DND-41 (cell line): ENCODE data around the gene ATG16L2.

Experiments
- ATAC-seq: fragments of 200-7000 bp; cut with Tn5 transposase; 3 replicates; pipeline ENCODE4 v1.9.1; 2021; ENCODE audit warnings: low read depth; ENCODE audit not compliant: insufficient read depth
- DNase-seq: peaks from one replicate; pipeline ENCODE4 v3.0.0-alpha.2; 2020
- H2AFZ ChIP-seq: 2 replicates; pipeline ENCODE4 v1.6.0; 2012; ENCODE audit warnings: low read depth, low read length
- H3K27ac ChIP-seq: 2 replicates; pipeline ENCODE4 v1.5.1; 2012; ENCODE audit warnings: low read length, inconsistent platforms
- H3K27me3 ChIP-seq: fragments of 200-600 bp; sonication (generic); 2 replicates; pipeline ENCODE4 v1.6.0; 2012; ENCODE audit warnings: low read length, mild to moderate bottlenecking, inconsistent platforms; ENCODE audit not compliant: insufficient read depth, poor library complexity
- H3K36me3 ChIP-seq: 2 replicates; pipeline ENCODE4 v1.5.1; 2012; ENCODE audit warnings: low read length, inconsistent platforms; ENCODE audit not compliant: insufficient read depth
- H3K4me1 ChIP-seq: 2 replicates; pipeline ENCODE4 v1.5.1; 2012; ENCODE audit warnings: mild to moderate bottlenecking, low read length; ENCODE audit not compliant: insufficient read depth
- H3K4me2 ChIP-seq: 2 replicates; pipeline ENCODE4 v1.6.0; 2012; ENCODE audit warnings: mild to moderate bottlenecking, moderate library complexity, low read length, inconsistent platforms; ENCODE audit not compliant: insufficient read depth
- H3K4me3 ChIP-seq, 2 experiments: fragments of 200-600 bp in 1 of 2; shearing (Covaris generic) in 1 of 2; 2 replicates each; pipeline ENCODE4 v1.5.1; 2012 to 2016; ENCODE audit warnings: inconsistent platforms in 2 of 2, low read length in 2 of 2, mild to moderate bottlenecking in 2 of 2, low read depth in 1 of 2, moderate library complexity in 1 of 2
- H3K79me2 ChIP-seq: 2 replicates; pipeline ENCODE4 v1.6.0; 2012; ENCODE audit warnings: low read length, inconsistent platforms; ENCODE audit not compliant: insufficient read depth
- H3K9ac ChIP-seq: 2 replicates; pipeline ENCODE4 v1.6.0; 2012; ENCODE audit warnings: low read depth, mild to moderate bottlenecking, inconsistent platforms, low read length, moderate library complexity
- H3K9me3 ChIP-seq: 2 replicates; pipeline ENCODE4 v1.5.1; 2012; ENCODE audit warnings: low read length, moderate library complexity, mild to moderate bottlenecking, inconsistent platforms; ENCODE audit not compliant: insufficient read depth, severe bottlenecking
- H4K20me1 ChIP-seq: 2 replicates; pipeline ENCODE4 v1.6.0; 2012; ENCODE audit warnings: low read length; ENCODE audit not compliant: insufficient read depth
- EZH2 ChIP-seq: IDR thresholded peaks from 3 replicates; pipeline ENCODE4 v1.6.1; 2012; ENCODE audit warnings: borderline replicate concordance, low read depth, mild to moderate bottlenecking, moderate library complexity, low read length, inconsistent platforms; ENCODE audit not compliant: severe bottlenecking
- TF ChIP-seq, protein P1 (sequence below): IDR thresholded peaks from 2 replicates; pipeline ENCODE4 v1.5.1; 2012; ENCODE audit warnings: borderline replicate concordance, low read length, moderate library complexity, mild to moderate bottlenecking; ENCODE audit not compliant: poor library complexity, severe bottlenecking; ENCODE audit errors: extremely low read depth

The ATG16L2 gene

DNA sequence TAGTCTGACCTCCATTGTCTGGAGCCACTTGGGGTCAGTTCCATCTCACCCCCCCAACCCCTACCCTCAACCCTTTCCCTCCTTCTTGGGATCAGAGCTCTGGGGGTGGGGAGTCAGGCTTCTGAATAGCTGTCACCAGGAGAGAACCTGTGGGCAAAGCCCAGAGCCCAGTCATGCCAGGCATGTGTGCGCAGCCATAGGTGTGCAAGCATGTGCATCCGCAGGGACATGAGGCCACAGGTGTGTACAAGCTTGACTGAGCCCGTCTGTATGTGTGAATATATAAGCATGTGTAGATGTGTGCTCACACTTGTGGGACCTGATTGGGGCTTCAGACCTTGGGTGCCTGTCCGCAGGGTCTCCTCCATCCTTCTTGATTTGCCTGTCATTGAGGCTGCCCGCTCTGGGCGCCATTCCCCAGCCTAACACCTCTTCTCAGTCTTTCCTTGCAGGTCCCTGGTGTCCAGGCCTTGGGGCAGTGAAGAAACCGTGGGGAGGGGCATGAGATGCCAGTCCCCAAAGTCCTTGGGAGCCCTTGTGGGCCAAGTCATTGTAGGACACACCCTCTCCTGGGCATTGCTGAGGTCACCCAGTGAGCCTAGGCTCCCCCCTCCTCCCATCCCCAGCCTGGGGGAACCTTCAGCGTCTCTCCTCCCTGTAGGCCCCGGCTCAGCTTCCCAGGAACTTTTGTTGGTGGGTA lies 9.0 kb downstream of the ATG16L2 start:
- DNase-seq: no peak
- H3K79me2 ChIP-seq: peaks cover 3% of the 10 kb centered on the region; the same call in 1 of the 2 replicates
- H3K9me3 ChIP-seq: no peaks in the 10 kb centered on the region
- H3K4me2 ChIP-seq: no peak overlapping the region
- peaks cover 15% of the 10 kb centered on the region for H4K20me1 ChIP-seq
- no peak overlapping the region for H2AFZ ChIP-seq
- ATAC-seq: no peak
- peaks cover 90% of the 10 kb centered on the region for H3K36me3 ChIP-seq
- H3K27me3 ChIP-seq: no peaks in the 10 kb centered on the region
- no peaks in the 10 kb centered on the region for H3K4me1 ChIP-seq
- no peak overlapping the region for H3K27ac ChIP-seq
- no peak for TF ChIP-seq EZH2
- TF ChIP-seq, protein P1, sequence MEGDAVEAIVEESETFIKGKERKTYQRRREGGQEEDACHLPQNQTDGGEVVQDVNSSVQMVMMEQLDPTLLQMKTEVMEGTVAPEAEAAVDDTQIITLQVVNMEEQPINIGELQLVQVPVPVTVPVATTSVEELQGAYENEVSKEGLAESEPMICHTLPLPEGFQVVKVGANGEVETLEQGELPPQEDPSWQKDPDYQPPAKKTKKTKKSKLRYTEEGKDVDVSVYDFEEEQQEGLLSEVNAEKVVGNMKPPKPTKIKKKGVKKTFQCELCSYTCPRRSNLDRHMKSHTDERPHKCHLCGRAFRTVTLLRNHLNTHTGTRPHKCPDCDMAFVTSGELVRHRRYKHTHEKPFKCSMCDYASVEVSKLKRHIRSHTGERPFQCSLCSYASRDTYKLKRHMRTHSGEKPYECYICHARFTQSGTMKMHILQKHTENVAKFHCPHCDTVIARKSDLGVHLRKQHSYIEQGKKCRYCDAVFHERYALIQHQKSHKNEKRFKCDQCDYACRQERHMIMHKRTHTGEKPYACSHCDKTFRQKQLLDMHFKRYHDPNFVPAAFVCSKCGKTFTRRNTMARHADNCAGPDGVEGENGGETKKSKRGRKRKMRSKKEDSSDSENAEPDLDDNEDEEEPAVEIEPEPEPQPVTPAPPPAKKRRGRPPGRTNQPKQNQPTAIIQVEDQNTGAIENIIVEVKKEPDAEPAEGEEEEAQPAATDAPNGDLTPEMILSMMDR: no peak
- no peak overlapping the region for H3K9ac ChIP-seq
- no peak overlapping the region for H3K4me3 ChIP-seq

DNA sequence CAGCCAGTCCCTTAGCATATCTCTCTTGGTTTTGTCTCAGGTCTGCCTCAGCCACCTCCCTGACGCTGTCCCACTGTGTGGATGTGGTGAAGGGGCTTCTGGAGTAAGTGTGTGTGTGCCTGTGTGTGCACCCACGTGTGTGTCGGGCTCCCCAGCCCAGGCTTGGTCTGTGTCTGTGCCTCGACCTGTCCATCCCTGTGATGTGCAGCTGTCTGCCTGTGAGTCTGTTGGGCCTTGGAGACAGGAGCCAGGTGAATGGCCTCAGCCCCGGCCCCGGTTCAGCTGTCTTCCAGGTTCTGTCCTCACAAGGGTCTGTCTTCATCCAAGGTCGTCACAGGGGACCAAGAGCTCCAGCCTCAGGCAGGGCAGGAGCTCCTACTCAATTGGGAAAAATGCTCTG lies 9.8 kb downstream of the ATG16L2 start:
- Histone ChIP-seq H3K4me2 (no peak overlapping the region), H4K20me1 (peaks cover 13% of the 10 kb centered on the region), H3K9ac (no peak overlapping the region), H3K79me2 (no peaks in the 10 kb centered on the region), H3K27ac (no peak overlapping the region), H2AFZ (no peak overlapping the region), H3K4me3 (no peak overlapping the region), H3K27me3 (no peaks in the 10 kb centered on the region), H3K9me3 (no peaks in the 10 kb centered on the region), H3K4me1 (no peaks in the 10 kb centered on the region), H3K36me3 (peaks cover 90% of the 10 kb centered on the region)
- DNase-seq (no peak), ATAC-seq (no peak)
- TF ChIP-seq EZH2: no peak
- TF ChIP-seq, protein P1: no peak

DNA sequence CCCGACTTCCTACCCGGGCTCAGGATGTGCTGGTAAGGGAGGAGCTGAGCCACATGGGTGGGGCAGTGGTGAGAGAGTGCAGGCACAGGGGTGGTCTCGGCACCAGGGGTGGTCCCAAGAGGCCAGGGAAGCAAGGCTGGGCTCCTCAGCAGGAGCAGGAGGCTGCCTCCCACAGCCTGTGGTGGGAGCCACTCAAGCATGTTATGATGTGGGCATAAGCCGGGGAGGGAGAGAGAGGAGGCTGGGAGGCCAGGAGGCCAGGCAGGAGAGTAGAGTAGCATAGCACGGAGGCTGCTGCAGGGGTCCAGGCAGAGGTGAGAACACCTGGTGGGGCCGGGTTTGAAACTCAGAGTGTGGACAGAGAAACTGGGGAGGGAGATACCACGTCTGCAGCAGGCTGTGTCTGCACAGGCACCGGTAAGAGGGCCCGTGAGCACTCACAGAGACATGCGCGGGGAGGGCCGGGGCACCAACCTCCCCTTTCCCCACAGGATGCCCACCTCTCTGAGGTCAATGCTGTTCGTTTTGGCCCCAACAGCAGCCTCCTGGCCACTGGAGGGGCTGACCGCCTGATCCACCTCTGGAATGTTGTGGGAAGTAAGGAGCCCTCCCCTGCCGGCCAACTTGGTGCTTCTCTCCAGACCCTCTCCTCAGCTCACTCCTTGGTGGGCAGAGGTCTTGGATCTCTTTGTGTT lies 10.7 kb downstream of the ATG16L2 start:
- Histone ChIP-seq H4K20me1 (peaks cover 13% of the 10 kb centered on the region), H3K4me1 (no peaks in the 10 kb centered on the region), H2AFZ (no peak overlapping the region), H3K9me3 (no peaks in the 10 kb centered on the region), H3K4me3 (no peak overlapping the region), H3K36me3 (peaks cover 93% of the 10 kb centered on the region), H3K27me3 (no peaks in the 10 kb centered on the region), H3K9ac (no peak overlapping the region), H3K4me2 (no peak overlapping the region), H3K27ac (no peak overlapping the region), H3K79me2 (no peaks in the 10 kb centered on the region)
- TF ChIP-seq EZH2: no peak
- TF ChIP-seq, protein P1: no peak
- no peak for DNase-seq
- ATAC-seq: no peak
